Measurements from ENCODE around the gene ROR1. TPM values are rescaled to one million over a fixed set of nuclear protein-coding genes. Genes with fewer than 3 reads are reported as not detected.

Gene ROR1
- total and polyA plus RNA-seq, 10 of the 15 experiments (the other 5 are each of a cell fraction or from before 2014, with no cell fraction given) = 0.02 to 0.08 (median 0.05) TPM; not detected in 6

- no peak for ATAC-seq
Observed at GRCh38 chr1:63790989-63791388, 17.2 kb downstream of the ROR1 start.

More at GRCh38 chr1:63790989-63791388, 17.2 kb downstream of the ROR1 start:
- no peak overlapping the region for H3K4me3 ChIP-seq
- WGBS (ENCODE audit: insufficient coverage, insufficient replicate concordance, low lambda C conversion rate, missing lambda C conversion rate) = 0% methylated on average over 1 of the region's 1 CpG
- H3K79me2 ChIP-seq (ENCODE audit: control insufficient read depth, insufficient read depth, low read length) = no peaks in the 10 kb centered on the region
- intact Hi-C loops (cut with micrococcal nuclease; ENCODE audit: unreplicated experiment) = no loop called here
- BruUV-seq (replicated peaks) = no TSS peak
- H3K27ac ChIP-seq (ENCODE audit: control insufficient read depth, insufficient read depth) = no peak overlapping the region
- ChIA-PET CTCF (no interaction called here), RAD21 (ENCODE audit: unreplicated experiment) (interaction anchor here (0.9 kb wide), 1 partner anchor 42 kb away, joined by 3 read pairs; no protein-coding TSS in a partner anchor), SMC1A (ENCODE audit: uncharacterized antibody, unreplicated experiment) (no interaction called here), POLR2A (no interaction called here)
- no peaks in the 10 kb centered on the region for H3K36me3 ChIP-seq (ENCODE audit: control insufficient read depth in 2 of 2, insufficient read depth in 2 of 2, low read length in 1 of 2)
- no peaks in the 10 kb centered on the region for H3K9me3 ChIP-seq (replicated peaks; ENCODE audit: control insufficient read depth, insufficient read depth, low read length)
- no peak for FAIRE-seq
- no peaks in the 10 kb centered on the region for H4K20me1 ChIP-seq (ENCODE audit: control insufficient read depth, insufficient read depth)
- H2AFZ ChIP-seq (ENCODE audit: control insufficient read depth, low read depth, low read length) = no peak overlapping the region
- DNase-seq (ENCODE audit: low read depth, low spot score) = no peak
- H3K4me2 ChIP-seq (ENCODE audit: control insufficient read depth, insufficient read depth) = no peak overlapping the region
- in situ Hi-C loops (cut with MboI) = no loop called here
- no peaks in the 10 kb centered on the region for H3K4me1 ChIP-seq (ENCODE audit: control insufficient read depth, insufficient read depth, low read length)
- TF ChIP-seq MXI1 (IDR thresholded peaks at IDR 0.05; ENCODE audit: low read depth, low read length) (no peak), SUPT20H (IDR thresholded peaks at IDR 0.05; ENCODE audit: borderline replicate concordance, control insufficient read depth, low read depth, low read length) (no peak), KDM1A (IDR thresholded peaks at IDR 0.05; ENCODE audit: borderline replicate concordance) (no peak), NFXL1 (IDR thresholded peaks at IDR 0.05; ENCODE audit: borderline replicate concordance) (no peak), ATF7 (IDR thresholded peaks at IDR 0.05; ENCODE audit: low read depth) (no peak), ZBTB11 (CRISPR knock-in tag; IDR thresholded peaks at IDR 0.05) (no peak), SMAD5 (IDR thresholded peaks at IDR 0.05; ENCODE audit: low read depth) (no peak), ELK1 (IDR thresholded peaks at IDR 0.05; ENCODE audit: low read depth, low read length) (no peak)
- H3K9ac ChIP-seq (ENCODE audit: control insufficient read depth, insufficient read depth, low read length) = no peak overlapping the region
- no peaks in the 10 kb centered on the region; a peak in 1 of 4 replicates for H3K27me3 ChIP-seq (replicated peaks in 1 of 2; ENCODE audit: control insufficient read depth in 2 of 2, insufficient read depth in 2 of 2, low read length in 1 of 2)
